ENCODE results near the gene BCL2L13.
A peak's percentile ranks its signal among the peaks of the same experiment; 100 is the strongest.

The BCL2L13 gene

GRCh38 chr22:17774206-17774925, 135.8 kb downstream of the BCL2L13 start, which contains the start of gene BID:
Gene BID, minus strand, starts transcription at chr22:17774469. Its CDS starts 24,353 bp downstream, at chr22:17750116.
- Histone ChIP-seq H3K36me3 (ENCODE audit: control insufficient read depth, insufficient read depth, low read length) (no peaks in the 10 kb centered on the region), H3K9ac (ENCODE audit: low read depth, low read length) (peak within 1 kb of the TSS; percentile 82), H3K4me1 (ENCODE audit: control insufficient read depth, insufficient read depth, low read length) (peaks cover 9% of the 10 kb centered on the region), H3K9me3 (ENCODE audit: control insufficient read depth, insufficient read depth, low read length) (no peaks in the 10 kb centered on the region), H3K27me3 (ENCODE audit: control insufficient read depth, insufficient read depth, low read length) (peaks cover 7% of the 10 kb centered on the region; the same call in 1 of the 2 replicates), H3K27ac (ENCODE audit: low read depth, low read length) (peak within 1 kb of the TSS; percentile 81), H3K4me3 (ENCODE audit: low read depth, low read length) (peak within 1 kb of the TSS; percentile 67)

DNA sequence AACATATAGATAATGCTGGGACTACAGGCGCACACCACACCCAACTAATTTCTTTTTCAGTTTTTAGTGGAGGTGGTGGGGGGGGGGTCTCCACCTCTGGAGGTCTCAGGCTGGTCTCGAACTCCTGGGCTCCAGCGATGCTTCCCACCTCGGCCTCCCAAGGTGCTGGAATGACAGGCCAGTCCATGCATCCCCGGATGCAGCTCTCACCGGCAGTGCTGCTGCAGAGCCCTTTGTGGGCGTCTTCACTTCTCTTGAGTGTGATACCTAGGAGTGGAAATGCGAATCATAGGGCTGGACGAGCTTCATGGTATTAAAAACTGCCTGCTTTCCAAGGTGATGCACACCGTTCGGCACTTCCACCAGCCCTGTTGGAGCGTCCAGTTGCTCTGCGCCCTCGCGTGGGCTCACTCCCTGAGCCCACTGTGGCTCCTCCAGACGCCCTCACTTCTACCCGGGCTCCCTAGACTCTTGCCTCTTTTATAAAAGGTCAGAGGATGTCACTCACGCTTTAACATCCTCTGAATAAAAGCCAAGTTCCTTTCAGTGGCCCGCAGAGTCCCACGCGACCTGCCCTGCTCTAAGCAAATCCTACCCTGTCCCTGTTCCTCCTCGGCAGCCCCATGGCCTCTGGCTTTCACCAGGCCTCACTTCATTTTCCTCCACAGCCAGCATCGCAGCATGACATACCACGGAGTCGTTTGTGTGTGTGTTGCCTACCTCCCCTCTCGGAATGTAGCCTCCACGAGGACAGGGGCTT, 136.5 kb downstream of the BCL2L13 start:
- no peak overlapping the region for H3K9ac ChIP-seq (ENCODE audit: low read depth, low read length)
- peak overlapping the region; percentile 67; the same call in 1 of the 2 replicates for H3K4me3 ChIP-seq (ENCODE audit: low read depth, low read length)
- no peak overlapping the region for H3K27ac ChIP-seq (ENCODE audit: low read depth, low read length)

DNA sequence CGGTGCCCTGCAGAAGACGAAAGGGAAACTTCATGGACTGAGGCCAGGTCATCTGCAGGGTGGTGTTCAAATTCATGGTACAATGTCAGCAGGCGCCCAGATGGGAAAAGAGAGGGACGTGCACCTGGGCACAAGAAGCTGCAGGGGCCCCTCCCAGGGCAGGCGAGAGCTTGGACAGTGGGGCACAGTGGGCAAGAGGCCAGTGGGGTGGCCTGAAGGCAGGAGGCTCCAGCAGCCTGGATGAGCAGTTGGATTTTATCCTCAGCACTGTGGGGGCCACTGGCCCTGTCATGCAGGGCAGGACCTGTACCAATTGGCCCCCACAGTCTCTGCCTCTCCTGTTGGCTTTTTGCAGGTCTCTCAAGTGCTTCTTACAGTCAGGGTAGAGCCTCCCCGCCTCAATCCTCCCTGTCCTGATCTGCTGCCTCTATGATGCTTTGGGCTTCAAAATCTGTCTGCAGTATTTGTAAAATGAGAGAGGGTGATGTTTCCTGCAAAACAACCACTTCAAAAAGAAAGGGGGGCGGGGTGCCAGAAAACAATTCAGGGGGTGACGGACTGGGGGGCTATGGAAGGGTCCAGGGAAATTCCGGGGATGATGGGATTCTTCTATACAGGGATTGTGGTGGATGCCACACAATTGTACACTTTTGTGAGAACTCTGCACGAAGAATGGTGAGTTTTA, 137.4 kb downstream of the BCL2L13 start:
- Histone ChIP-seq H3K36me3 (ENCODE audit: control insufficient read depth, insufficient read depth, low read length) (no peaks in the 10 kb centered on the region), H3K27ac (ENCODE audit: low read depth, low read length) (no peak overlapping the region), H3K4me3 (ENCODE audit: low read depth, low read length) (no peak overlapping the region), H3K9ac (ENCODE audit: low read depth, low read length) (no peak overlapping the region), H3K4me1 (ENCODE audit: control insufficient read depth, insufficient read depth, low read length) (peaks cover 9% of the 10 kb centered on the region), H3K9me3 (ENCODE audit: control insufficient read depth, insufficient read depth, low read length) (no peaks in the 10 kb centered on the region), H3K27me3 (ENCODE audit: control insufficient read depth, insufficient read depth, low read length) (peaks cover 7% of the 10 kb centered on the region; the same call in 1 of the 2 replicates)

More for the DNA sequence above, 136.5 kb downstream of the BCL2L13 start:
- H3K27me3 ChIP-seq (ENCODE audit: control insufficient read depth, insufficient read depth, low read length): peaks cover 7% of the 10 kb centered on the region; the same call in 1 of the 2 replicates
- peaks cover 9% of the 10 kb centered on the region for H3K4me1 ChIP-seq (ENCODE audit: control insufficient read depth, insufficient read depth, low read length)
- no peaks in the 10 kb centered on the region for H3K36me3 ChIP-seq (ENCODE audit: control insufficient read depth, insufficient read depth, low read length)
- no peaks in the 10 kb centered on the region for H3K9me3 ChIP-seq (ENCODE audit: control insufficient read depth, insufficient read depth, low read length)

DNA sequence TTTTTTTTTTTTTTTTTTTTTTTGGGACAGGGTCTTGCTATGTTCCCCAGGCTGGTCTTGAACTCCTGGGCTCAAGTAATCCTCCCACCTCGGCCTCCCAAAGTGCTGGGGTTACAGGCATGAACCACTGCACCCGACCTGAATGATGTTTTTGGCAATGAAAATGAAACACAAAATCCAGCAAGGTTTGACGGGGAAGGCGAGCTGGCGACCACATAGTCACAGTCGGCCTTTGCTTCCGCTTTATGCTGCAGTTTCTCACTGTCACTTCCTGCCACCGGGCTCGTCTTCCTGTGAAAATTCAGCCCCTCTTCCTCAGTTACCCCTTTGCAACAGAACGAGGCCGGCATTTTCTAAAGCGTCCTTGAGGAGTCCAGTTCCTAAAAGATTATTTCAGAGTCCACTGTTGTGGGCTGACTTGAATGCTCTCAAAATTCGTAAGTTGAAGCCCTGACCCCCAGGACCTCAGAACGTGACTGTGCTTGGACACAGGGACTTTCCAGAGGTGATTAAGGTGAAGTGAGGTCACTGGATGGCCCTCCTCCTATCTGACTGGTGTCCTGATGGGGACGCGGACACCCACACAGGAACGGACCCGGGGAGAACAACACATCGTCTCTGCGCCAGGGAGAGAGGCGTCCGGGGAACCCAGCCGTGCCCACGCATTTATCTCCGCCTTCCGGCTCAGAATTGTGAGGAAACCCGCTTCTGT, 138.6 kb downstream of the BCL2L13 start:
- Histone ChIP-seq H3K36me3 (ENCODE audit: control insufficient read depth, insufficient read depth, low read length) (no peaks in the 10 kb centered on the region), H3K9ac (ENCODE audit: low read depth, low read length) (no peak overlapping the region), H3K4me1 (ENCODE audit: control insufficient read depth, insufficient read depth, low read length) (peaks cover 9% of the 10 kb centered on the region), H3K27ac (ENCODE audit: low read depth, low read length) (no peak overlapping the region), H3K27me3 (ENCODE audit: control insufficient read depth, insufficient read depth, low read length) (peaks cover 7% of the 10 kb centered on the region; the same call in 1 of the 2 replicates), H3K4me3 (ENCODE audit: low read depth, low read length) (no peak overlapping the region), H3K9me3 (ENCODE audit: control insufficient read depth, insufficient read depth, low read length) (no peaks in the 10 kb centered on the region)

- Histone ChIP-seq H3K27me3 (ENCODE audit: control insufficient read depth, insufficient read depth, low read length) (peaks cover 7% of the 10 kb centered on the region; the same call in 1 of the 2 replicates), H3K27ac (ENCODE audit: low read depth, low read length) (no peak overlapping the region), H3K9ac (ENCODE audit: low read depth, low read length) (no peak overlapping the region), H3K4me3 (ENCODE audit: low read depth, low read length) (no peak overlapping the region), H3K9me3 (ENCODE audit: control insufficient read depth, insufficient read depth, low read length) (no peaks in the 10 kb centered on the region), H3K4me1 (ENCODE audit: control insufficient read depth, insufficient read depth, low read length) (peaks cover 9% of the 10 kb centered on the region), H3K36me3 (ENCODE audit: control insufficient read depth, insufficient read depth, low read length) (no peaks in the 10 kb centered on the region)
Observed at GRCh38 chr22:17777717-17778044, 139.1 kb downstream of the BCL2L13 start.

GRCh38 chr22:17778412-17778976, 139.9 kb downstream of the BCL2L13 start:
- H3K27me3 ChIP-seq (ENCODE audit: control insufficient read depth, insufficient read depth, low read length): peaks cover 7% of the 10 kb centered on the region; the same call in 1 of the 2 replicates

GRCh38 chr22:17779286-17780115, 140.9 kb downstream of the BCL2L13 start:
- Histone ChIP-seq H3K27me3 (ENCODE audit: control insufficient read depth, insufficient read depth, low read length) (peaks cover 7% of the 10 kb centered on the region; the same call in 1 of the 2 replicates), H3K9me3 (ENCODE audit: control insufficient read depth, insufficient read depth, low read length) (no peaks in the 10 kb centered on the region), H3K4me1 (ENCODE audit: control insufficient read depth, insufficient read depth, low read length) (0 out of 2 replicates have a peak, but pooled peaks cover 3% of the 10 kb centered on the region), H3K36me3 (ENCODE audit: control insufficient read depth, insufficient read depth, low read length) (no peaks in the 10 kb centered on the region), H3K27ac (ENCODE audit: low read depth, low read length) (no peak overlapping the region), H3K4me3 (ENCODE audit: low read depth, low read length) (no peak overlapping the region), H3K9ac (ENCODE audit: low read depth, low read length) (no peak overlapping the region)

More at GRCh38 chr22:17778412-17778976, 139.9 kb downstream of the BCL2L13 start:
- H3K27ac ChIP-seq (ENCODE audit: low read depth, low read length): no peak overlapping the region
- H3K4me3 ChIP-seq (ENCODE audit: low read depth, low read length): no peak overlapping the region
- no peaks in the 10 kb centered on the region for H3K36me3 ChIP-seq (ENCODE audit: control insufficient read depth, insufficient read depth, low read length)
- 0 out of 2 replicates have a peak, but pooled peaks cover 3% of the 10 kb centered on the region for H3K4me1 ChIP-seq (ENCODE audit: control insufficient read depth, insufficient read depth, low read length)
- no peak overlapping the region for H3K9ac ChIP-seq (ENCODE audit: low read depth, low read length)
- no peaks in the 10 kb centered on the region for H3K9me3 ChIP-seq (ENCODE audit: control insufficient read depth, insufficient read depth, low read length)

- Histone ChIP-seq H3K27me3 (ENCODE audit: control insufficient read depth, insufficient read depth, low read length) (0 out of 2 replicates have a peak, but pooled peaks cover under 1% of the 10 kb centered on the region), H3K4me1 (ENCODE audit: control insufficient read depth, insufficient read depth, low read length) (no peaks in the 10 kb centered on the region), H3K36me3 (ENCODE audit: control insufficient read depth, insufficient read depth, low read length) (no peaks in the 10 kb centered on the region), H3K9ac (ENCODE audit: low read depth, low read length) (no peak overlapping the region), H3K9me3 (ENCODE audit: control insufficient read depth, insufficient read depth, low read length) (no peaks in the 10 kb centered on the region), H3K4me3 (ENCODE audit: low read depth, low read length) (no peak overlapping the region), H3K27ac (ENCODE audit: low read depth, low read length) (no peak overlapping the region)
Observed at GRCh38 chr22:17780116-17780740, 141.7 kb downstream of the BCL2L13 start.
